Loucy (cell line): ENCODE data around the gene ZSCAN16.

Experiments
- CTCF ChIP-seq: fragments of 200-600 bp; sonication (generic); conservative IDR thresholded peaks from 2 replicates; pipeline ENCODE4 v1.5.1; 2014; ENCODE audit warnings: mild to moderate bottlenecking, antibody characterized with exemption, low read length
- EZH2phosphoT487 ChIP-seq: fragments of 200-600 bp; IDR thresholded peaks from 2 replicates; pipeline ENCODE4 v1.6.1; 2018; ENCODE audit warnings: antibody characterized with exemption, mild to moderate bottlenecking, moderate library complexity, borderline replicate concordance

- TF ChIP-seq CTCF (0 out of 2 replicates have a peak, but pooled peaks have one; percentile 17), EZH2phosphoT487 (no peak)
These were observed 6.9 kb upstream of the ZSCAN16 start for GRCh38 chr6:28117386-28118050.
